ENCODE measurements around the gene SMIM32. TPM values are rescaled to one million over a fixed set of nuclear protein-coding genes. Genes with fewer than 3 reads are reported as not detected.

SMIM32 gene
- total and polyA plus RNA-seq, 2 of the 4 experiments (the other 2 are of a cell fraction): not detected

- ATAC-seq (ENCODE audit: low read depth) (peak; percentile 56), DNase-seq (no peak)
- Histone ChIP-seq H2BK5ac (ENCODE audit: low read depth, low read length, poor library complexity, severe bottlenecking) (no peak overlapping the region), H3K4me3 (ENCODE audit: insufficient read depth, low read depth, low read length) (no peak overlapping the region), H2BK20ac (ENCODE audit: low read depth, low read length) (no peak overlapping the region), H4K91ac (ENCODE audit: insufficient read depth, low read depth, low read length) (no peak overlapping the region), H3K14ac (replicated peaks; ENCODE audit: low read depth, low read length) (no peak overlapping the region), H2AK5ac (ENCODE audit: low read depth, low read length) (no peak overlapping the region), H2AK9ac (replicated peaks; ENCODE audit: low read depth, low read length, poor library complexity) (no peak overlapping the region), H3K9me1 (ENCODE audit: insufficient read depth, low read length) (peaks cover 12% of the 10 kb centered on the region), H3K4ac (ENCODE audit: low read depth, low read length) (no peak overlapping the region), H3K79me1 (ENCODE audit: low read depth in 1 of 2, low read length in 2 of 2) (peaks cover 7 to 54% of the 10 kb centered on the region in 2 experiments; a peak in 2 of 4 replicates), H3K56ac (ENCODE audit: extremely low read depth, insufficient read depth, low read length) (no peak overlapping the region), H3K9me3 (ENCODE audit: control insufficient read depth, insufficient read depth, low read length) (no peaks in the 10 kb centered on the region), H2BK120ac (ENCODE audit: low read depth, low read length) (no peak overlapping the region), H3K27ac (ENCODE audit: insufficient read depth, low read length) (no peak overlapping the region), H4K5ac (ENCODE audit: low read depth, low read length) (no peak overlapping the region), H3K23ac (ENCODE audit: low read depth, low read length) (no peak overlapping the region), H3K9ac (ENCODE audit: low read depth, low read length) (no peak overlapping the region), H3K27me3 (ENCODE audit: control insufficient read depth, insufficient read depth, low read length) (no peaks in the 10 kb centered on the region), H3K36me3 (ENCODE audit: control insufficient read depth, insufficient read depth, low read length) (no peaks in the 10 kb centered on the region; the same call in 1 of the 2 replicates), H3K4me1 (ENCODE audit: control insufficient read depth, insufficient read depth, low read length) (peaks cover 16% of the 10 kb centered on the region), H3K18ac (ENCODE audit: low read depth, low read length) (no peak overlapping the region), H3K4me2 (ENCODE audit: low read depth, low read length) (no peak overlapping the region), H2AFZ (replicated peaks; ENCODE audit: low read length, poor library complexity) (no peak overlapping the region), H2BK15ac (ENCODE audit: low read depth, low read length) (no peak overlapping the region), H4K8ac (ENCODE audit: low read depth in 2 of 2, low read length in 2 of 2) (no peak overlapping the region), H4K20me1 (ENCODE audit: insufficient read depth, low read length) (peaks cover 82% of the 10 kb centered on the region)
- intact Hi-C loops (cut with micrococcal nuclease): no loop called here
- in situ Hi-C loops (cut with MboI; ENCODE audit: low sequenced_read_pairs): no loop called here
- dilution Hi-C loops (cut with HindIII; ENCODE audit: low sequenced_read_pairs, unreplicated experiment): no loop called here
- BruUV-seq (replicated peaks): no TSS peak
- TF ChIP-seq MAFK (IDR thresholded peaks at IDR 0.05; ENCODE audit: low read depth, low read length) (peak; percentile 19; the same call in 1 of the 2 replicates), CTCF (conservative IDR thresholded peaks at IDR 0.05; ENCODE audit: low read depth, low read length) (no peak)
- ChIA-PET CTCF (no interaction called here), POLR2A (ENCODE audit: unreplicated experiment) (no interaction called here)
Observed at GRCh38 chr5:136141561-136141960, 51.4 kb downstream of the SMIM32 start.

Other genes starting within 250 kb of the SMIM32 start
- not detected in 2 replicates for gene LECT2, start 238.2 kb downstream of the SMIM32 start, total RNA-seq (2012; rRNA removed)
- not detected in 2 replicates for gene LECT2, start 238.2 kb downstream of the SMIM32 start, polyA plus RNA-seq (2012; rRNA removed)
- gene TGFBI, start 164.2 kb downstream of the SMIM32 start, total RNA-seq (2012; rRNA removed): 483 and 618 TPM in 2 replicates
- 1,362 and 1,551 TPM in 2 replicates for gene TGFBI, start 164.2 kb downstream of the SMIM32 start, polyA plus RNA-seq (2012; rRNA removed)
- gene SMAD5, start 60.3 kb downstream of the SMIM32 start, total RNA-seq (2012; rRNA removed): 73.3 and 101 TPM in 2 replicates
- 25.7 and 37.4 TPM in 2 replicates for gene SMAD5, start 60.3 kb downstream of the SMIM32 start, polyA plus RNA-seq (2012; rRNA removed)
- not detected in 2 replicates for gene TRPC7, start 172.4 kb upstream of the SMIM32 start, total RNA-seq (2012; rRNA removed)
- not detected in 2 replicates for gene TRPC7, start 172.4 kb upstream of the SMIM32 start, polyA plus RNA-seq (2012; rRNA removed)

Data from IMR-90 (cell line).